Mucosa of stomach (tissue), 1 donor: ENCODE measurements around the gene TMTC3.

ENCODE experiments used
- H3K27me3 ChIP-seq: one replicate; pipeline ENCODE4 v1.7.0; 2013; ENCODE audit warnings: mild to moderate bottlenecking, low read length; ENCODE audit not compliant: control insufficient read depth, insufficient read depth
- H3K36me3 ChIP-seq: one replicate; pipeline ENCODE4 v1.7.0; 2013; ENCODE audit warnings: low read length; ENCODE audit not compliant: control insufficient read depth, insufficient read depth
- H3K4me1 ChIP-seq: one replicate; pipeline ENCODE4 v1.7.0; 2013; ENCODE audit warnings: mild to moderate bottlenecking, low read length; ENCODE audit not compliant: control insufficient read depth, insufficient read depth
- H3K4me3 ChIP-seq: one replicate; pipeline ENCODE4 v1.7.0; 2013; ENCODE audit warnings: low read length
- H3K9ac ChIP-seq: one replicate; pipeline ENCODE4 v1.7.0; 2013; ENCODE audit warnings: mild to moderate bottlenecking, low read length, moderate library complexity
- H3K9me3 ChIP-seq: one replicate; pipeline ENCODE4 v1.7.0; 2013; ENCODE audit warnings: mild to moderate bottlenecking, low read length, moderate library complexity; ENCODE audit not compliant: control insufficient read depth
- donor health status: Pancreatic carcinoma.

Gene TMTC3

DNA sequence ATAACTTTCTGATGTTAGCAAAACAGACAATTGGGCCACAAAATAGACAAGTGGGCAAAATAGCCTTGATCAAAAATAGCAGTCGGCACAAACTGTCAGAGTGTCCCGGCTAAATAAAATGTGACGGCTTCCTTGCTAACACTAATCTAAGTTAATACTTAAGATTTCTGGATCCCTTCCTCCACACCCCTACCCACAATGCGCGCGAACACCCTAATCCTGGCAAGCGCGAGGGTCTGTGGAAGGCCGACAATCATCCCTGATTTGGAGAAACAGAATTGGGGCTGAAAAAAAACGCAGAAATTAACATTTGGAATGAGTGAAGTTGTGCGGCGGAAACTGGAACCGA, 708 bp upstream of the TMTC3 start:
- Histone ChIP-seq H3K36me3 (no peaks in the 10 kb centered on the region), H3K27me3 (no peaks in the 10 kb centered on the region), H3K9me3 (no peaks in the 10 kb centered on the region), H3K4me1 (no peaks in the 10 kb centered on the region), H3K4me3 (peak overlapping the region; percentile 73), H3K9ac (peak overlapping the region; percentile 71)

DNA sequence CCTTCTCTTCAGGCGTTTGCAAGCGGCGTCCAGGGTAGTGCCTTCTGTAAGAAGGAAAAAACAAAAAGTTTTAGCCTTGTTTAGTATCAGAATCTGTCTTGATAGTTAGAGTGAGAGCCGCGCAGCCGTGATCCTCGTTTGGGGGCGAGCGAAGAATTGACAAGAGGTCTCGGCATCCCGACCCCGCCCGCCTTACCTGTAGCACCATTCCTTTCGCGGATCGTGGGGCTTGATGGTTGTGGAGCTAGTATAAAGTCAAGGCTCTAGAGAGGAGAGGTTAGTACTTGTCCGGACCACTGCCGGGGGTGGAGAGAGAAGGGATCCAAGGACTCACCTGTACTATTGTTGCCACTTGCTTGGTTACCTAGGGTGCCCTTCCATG, 494 bp downstream of the TMTC3 start:
- Histone ChIP-seq H3K27me3 (no peaks in the 10 kb centered on the region), H3K9me3 (no peaks in the 10 kb centered on the region), H3K9ac (peak overlapping the region; percentile 71), H3K4me1 (no peaks in the 10 kb centered on the region), H3K4me3 (peak overlapping the region; percentile 73), H3K36me3 (no peaks in the 10 kb centered on the region)

DNA sequence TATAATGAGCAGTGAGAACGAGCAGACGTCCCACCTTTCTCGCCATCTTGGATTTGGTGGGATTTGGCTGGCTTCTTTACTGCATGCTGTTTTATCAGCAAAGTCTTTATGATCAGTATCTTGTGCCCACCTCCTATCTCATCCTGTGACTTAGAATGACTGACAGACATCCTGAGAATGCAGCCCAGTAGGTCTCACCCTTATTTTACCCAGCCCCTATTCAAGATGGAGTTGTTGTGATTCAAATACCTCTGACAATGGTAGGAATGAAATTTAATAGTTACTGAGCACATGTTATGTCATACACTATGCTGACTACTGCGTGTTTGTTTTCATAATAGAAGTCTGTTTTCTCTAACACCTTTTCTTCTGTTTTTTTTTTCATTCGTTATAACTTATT, 1.9 kb downstream of the TMTC3 start:
- Histone ChIP-seq H3K4me3 (no peak overlapping the region), H3K9ac (no peak overlapping the region), H3K9me3 (no peaks in the 10 kb centered on the region), H3K4me1 (no peaks in the 10 kb centered on the region), H3K27me3 (no peaks in the 10 kb centered on the region), H3K36me3 (no peaks in the 10 kb centered on the region)

DNA sequence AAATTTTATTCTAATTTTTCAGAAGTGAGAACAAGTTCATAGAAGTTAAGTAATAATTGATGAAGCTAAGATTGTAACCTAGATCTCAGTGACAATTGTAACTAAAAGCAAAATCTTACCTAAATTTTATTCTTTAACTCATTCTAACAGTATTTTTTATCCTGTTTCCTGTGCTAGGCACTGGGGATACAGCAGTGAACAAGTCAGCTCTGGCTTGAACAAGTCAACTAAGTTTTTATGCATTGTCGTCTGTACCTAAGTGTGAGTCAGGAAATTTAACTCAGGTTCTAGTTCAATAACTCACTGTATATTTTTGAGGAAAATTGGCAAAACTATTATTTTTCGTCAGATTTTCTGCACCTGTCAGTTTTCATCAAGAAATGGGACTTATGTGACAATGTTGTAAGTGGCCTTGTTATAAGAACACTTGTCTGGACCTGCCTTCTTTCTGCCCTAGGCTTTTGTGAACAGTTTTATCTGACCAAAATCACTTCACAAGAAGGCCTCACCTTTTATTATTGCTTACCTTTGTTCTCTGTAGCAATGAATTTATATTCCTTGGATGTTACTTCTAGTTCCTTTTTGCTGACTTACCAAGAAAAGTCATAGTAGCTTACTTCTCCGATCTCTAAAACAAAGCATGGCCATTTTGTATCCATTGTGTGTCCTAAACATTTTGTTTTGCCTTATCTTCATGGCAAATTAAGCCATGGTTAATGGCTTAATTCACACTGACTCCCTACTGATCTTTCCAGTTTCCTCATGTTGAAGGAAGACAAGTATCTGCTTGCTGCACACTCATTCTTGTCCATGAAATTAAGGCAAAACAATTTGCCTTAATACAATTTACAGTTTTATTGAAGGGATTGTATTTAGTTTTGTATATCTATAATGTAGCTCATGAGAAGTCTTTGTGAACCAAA, 2.7 kb downstream of the TMTC3 start:
- Histone ChIP-seq H3K4me3 (no peak overlapping the region), H3K9me3 (no peaks in the 10 kb centered on the region), H3K4me1 (no peaks in the 10 kb centered on the region), H3K9ac (no peak overlapping the region), H3K36me3 (no peaks in the 10 kb centered on the region), H3K27me3 (no peaks in the 10 kb centered on the region)

DNA sequence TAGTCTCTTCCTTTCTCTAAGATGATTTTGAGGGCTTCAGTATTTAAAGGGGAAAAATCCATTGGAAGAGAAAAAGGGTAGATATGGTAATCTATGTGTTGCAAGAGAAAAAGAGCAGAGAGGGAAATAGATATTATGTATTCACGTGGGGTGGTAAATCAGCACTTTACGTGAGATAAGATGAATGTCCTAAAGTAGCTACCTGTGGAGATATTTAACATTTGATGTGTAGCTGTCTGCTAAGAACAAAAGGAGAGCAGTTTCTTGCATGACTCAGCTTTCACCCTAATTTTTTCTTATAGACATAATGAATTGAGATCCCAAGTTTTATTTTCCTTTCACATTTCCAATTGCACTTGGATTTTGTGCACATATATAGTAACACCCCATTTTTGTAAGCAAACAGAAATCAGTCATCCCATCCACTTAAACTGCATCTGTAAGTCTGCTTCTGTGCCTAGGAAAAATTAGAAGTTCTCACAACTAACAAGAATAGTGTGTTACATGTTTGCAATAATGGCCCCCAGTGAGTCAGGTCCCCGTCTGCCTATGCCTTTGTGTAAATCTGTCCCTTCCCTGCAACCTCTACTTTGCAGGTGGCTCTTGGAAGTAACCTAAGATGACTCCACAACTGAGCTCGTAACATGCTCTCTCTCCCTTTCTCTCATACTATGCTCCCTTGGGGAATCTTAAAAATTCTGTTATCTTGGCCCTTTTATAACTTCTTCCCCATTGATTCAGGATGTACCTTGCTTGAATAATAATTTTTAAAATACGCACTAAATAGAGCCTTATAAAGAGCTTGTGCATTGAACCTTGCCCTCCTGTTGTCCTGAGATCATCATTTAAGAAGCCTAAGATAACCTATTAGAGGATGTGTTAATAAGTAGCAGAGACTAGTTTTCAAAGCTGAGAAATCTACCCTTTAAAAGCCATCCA, 3.7 kb downstream of the TMTC3 start:
- no peaks in the 10 kb centered on the region for H3K27me3 ChIP-seq
- no peaks in the 10 kb centered on the region for H3K4me1 ChIP-seq
- H3K4me3 ChIP-seq = no peak overlapping the region
- no peaks in the 10 kb centered on the region for H3K36me3 ChIP-seq
- H3K9me3 ChIP-seq = no peaks in the 10 kb centered on the region
- no peak overlapping the region for H3K9ac ChIP-seq

DNA sequence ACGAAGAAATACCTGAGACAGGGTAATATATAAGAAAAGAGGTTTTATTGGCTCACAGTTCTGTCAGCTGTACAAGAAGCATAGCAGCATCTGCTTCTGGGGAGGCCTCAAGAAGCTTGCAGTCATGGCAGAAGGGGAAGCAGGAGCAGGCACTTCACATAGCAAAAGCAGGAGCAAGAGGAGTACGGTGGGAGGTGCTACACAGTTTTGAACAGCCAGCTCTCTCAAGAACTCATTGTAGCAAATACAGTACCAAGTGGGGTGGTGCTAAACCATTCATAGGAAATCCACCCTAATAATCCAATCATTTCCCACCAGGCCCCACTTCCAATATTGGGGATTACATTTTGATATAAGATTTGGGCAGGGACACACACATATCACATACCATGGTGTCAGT, 8.0 kb downstream of the TMTC3 start:
- H3K4me1 ChIP-seq = no peaks in the 10 kb centered on the region

DNA sequence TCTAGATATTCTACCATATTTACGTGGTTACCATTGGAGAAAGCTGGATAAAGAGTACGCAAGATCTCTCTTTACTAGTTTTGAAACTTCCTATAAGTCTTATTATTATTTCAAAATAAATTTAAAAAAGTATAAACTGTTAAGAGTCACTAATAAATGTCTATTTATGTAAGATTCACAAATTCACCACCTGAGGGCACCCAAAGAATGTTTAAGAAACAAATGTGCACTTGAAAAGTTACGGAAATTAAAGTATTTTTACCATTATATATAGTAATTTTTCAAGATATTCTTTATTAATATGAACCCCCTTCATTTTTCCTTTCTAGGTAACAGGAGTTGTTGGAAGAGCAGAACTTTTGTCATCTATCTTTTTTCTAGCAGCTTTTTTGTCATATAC, 11.9 kb downstream of the TMTC3 start:
- Histone ChIP-seq H3K4me1 (no peaks in the 10 kb centered on the region), H3K36me3 (no peaks in the 10 kb centered on the region), H3K9me3 (no peaks in the 10 kb centered on the region), H3K9ac (no peak overlapping the region), H3K4me3 (no peak overlapping the region), H3K27me3 (no peaks in the 10 kb centered on the region)

More for the DNA sequence above, 8.0 kb downstream of the TMTC3 start:
- Histone ChIP-seq H3K9me3 (no peaks in the 10 kb centered on the region), H3K4me3 (no peak overlapping the region), H3K36me3 (no peaks in the 10 kb centered on the region), H3K27me3 (no peaks in the 10 kb centered on the region), H3K9ac (no peak overlapping the region)

DNA sequence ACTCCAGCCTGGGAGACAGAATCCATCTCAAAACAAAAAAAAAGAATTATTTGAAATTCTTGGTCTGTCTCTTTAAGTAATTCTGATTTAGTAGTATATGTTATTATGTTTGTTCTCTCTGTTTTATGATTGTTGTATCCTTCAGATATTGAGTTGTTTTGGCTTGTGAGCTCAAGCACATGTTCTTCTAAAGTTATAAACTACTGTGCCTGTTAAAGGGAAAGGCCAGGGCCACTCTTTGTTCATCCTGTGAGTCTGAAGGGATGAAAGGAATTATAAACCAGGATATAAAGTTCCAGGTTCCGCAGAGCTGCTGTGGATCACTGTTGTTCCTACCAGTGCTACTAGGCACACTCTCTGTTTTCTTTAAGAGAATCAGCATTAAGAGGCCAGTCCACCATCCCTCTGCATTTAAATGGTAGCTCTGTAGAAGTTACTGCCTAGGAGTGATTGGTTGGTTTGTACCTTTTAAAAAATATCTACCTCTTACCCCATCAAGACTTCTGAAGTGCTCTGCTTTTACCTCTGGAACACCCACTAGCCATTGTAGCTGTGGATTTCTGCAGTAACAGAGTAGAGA, 14.1 kb downstream of the TMTC3 start:
- no peaks in the 10 kb centered on the region for H3K36me3 ChIP-seq
- no peak overlapping the region for H3K9ac ChIP-seq
- no peaks in the 10 kb centered on the region for H3K4me1 ChIP-seq
- no peaks in the 10 kb centered on the region for H3K27me3 ChIP-seq
- no peak overlapping the region for H3K4me3 ChIP-seq
- no peaks in the 10 kb centered on the region for H3K9me3 ChIP-seq

DNA sequence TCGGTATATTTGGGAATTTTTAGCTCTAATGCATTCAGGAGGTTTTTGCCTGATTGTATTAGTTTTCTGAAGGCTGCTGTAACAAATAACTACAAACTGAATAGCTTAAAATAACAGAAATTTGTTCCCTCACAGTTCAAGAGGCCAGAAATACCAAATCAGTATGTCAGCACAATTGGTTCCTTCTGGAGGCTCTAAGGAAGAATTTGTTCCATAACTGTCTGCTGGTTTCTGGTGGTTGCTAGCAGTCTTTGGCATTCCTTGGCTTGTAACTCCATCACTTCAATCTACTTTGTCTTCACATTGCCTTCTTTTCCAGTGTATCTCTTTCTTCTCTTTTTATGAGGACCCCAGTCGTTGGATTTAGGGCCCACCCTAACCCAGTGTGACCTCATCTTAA, 21.3 kb downstream of the TMTC3 start:
- no peak overlapping the region for H3K9ac ChIP-seq
- no peaks in the 10 kb centered on the region for H3K4me1 ChIP-seq
- H3K27me3 ChIP-seq = no peaks in the 10 kb centered on the region
- no peaks in the 10 kb centered on the region for H3K9me3 ChIP-seq
- H3K4me3 ChIP-seq = no peak overlapping the region
- no peaks in the 10 kb centered on the region for H3K36me3 ChIP-seq

DNA sequence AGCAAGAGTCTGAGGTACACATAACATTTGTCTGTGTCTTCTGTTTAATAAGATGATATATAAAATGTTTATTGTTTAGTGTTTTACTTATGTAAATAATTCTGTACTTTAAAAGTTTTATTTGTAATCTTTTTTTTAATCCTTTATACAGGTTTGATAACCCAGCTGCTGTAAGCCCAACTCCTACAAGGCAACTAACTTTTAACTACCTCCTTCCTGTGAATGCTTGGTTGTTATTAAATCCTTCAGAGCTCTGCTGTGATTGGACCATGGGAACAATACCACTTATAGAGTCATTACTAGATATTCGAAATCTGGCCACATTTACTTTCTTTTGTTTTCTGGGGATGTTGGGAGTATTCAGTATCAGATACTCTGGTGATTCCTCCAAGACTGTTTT, 24.1 kb downstream of the TMTC3 start:
- H3K9me3 ChIP-seq = no peaks in the 10 kb centered on the region
- H3K27me3 ChIP-seq = no peaks in the 10 kb centered on the region
- no peaks in the 10 kb centered on the region for H3K4me1 ChIP-seq
- H3K36me3 ChIP-seq = no peaks in the 10 kb centered on the region
- H3K9ac ChIP-seq = no peak overlapping the region
- H3K4me3 ChIP-seq = no peak overlapping the region

DNA sequence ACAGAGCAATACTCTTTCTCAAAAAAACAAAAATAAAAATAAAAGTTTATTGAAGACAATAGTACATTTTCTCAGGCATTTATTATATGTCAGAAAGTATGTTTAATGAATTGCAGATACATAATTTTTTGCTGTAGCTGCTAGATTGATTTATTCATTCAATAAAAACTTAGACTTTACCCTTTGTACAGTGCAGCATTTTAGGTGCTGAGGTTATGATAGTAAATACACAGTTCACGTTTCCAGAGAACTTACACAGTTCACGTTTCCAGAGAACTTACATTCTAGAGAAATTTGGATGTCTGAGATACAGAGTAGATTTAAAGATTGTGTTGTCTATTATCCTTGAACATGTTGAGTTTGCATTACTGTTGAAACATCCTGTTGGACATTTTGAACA, 25.3 kb downstream of the TMTC3 start:
- Histone ChIP-seq H3K4me3 (no peak overlapping the region), H3K4me1 (no peaks in the 10 kb centered on the region), H3K27me3 (no peaks in the 10 kb centered on the region), H3K9me3 (no peaks in the 10 kb centered on the region), H3K9ac (no peak overlapping the region), H3K36me3 (no peaks in the 10 kb centered on the region)

DNA sequence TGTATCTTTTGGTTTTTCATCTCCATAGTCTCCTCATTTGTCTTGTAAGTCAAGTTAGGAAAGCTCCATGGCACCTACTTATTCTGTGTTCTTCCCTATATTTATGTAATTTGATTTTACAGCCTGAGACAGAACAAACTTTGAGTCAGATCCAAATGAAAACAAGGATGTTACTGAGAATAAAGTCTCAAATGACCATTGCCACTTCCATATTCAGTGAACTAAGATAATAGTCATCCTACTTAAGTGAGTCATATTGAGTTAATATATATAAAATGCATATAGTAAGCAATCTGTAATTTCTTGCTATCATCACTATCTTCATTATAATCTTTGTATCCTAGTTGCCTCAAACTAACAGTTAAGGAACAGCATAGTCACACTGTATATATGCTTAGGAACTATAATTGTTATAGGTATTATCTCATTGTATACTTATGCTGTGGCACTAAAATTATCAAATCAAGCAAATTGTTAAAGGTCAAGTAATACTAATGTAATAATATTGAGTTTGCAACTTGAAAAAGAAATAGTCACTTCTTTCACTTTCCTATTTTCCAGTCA, 30.8 kb downstream of the TMTC3 start:
- Histone ChIP-seq H3K4me1 (no peaks in the 10 kb centered on the region), H3K9me3 (no peaks in the 10 kb centered on the region), H3K9ac (no peak overlapping the region), H3K36me3 (no peaks in the 10 kb centered on the region), H3K4me3 (no peak overlapping the region), H3K27me3 (no peaks in the 10 kb centered on the region)
